T-helper 1 cell treated with Interleukin-12 subunit alpha and Interleukin-12 subunit beta and Interleukin-4 antibody, amounts not matched to agents 30 μg/mL and 1 μg/mL, for 36 hours (primary cell): ENCODE results near the gene PRMT3.
"Not testable (repeated sequence)": the region's sequence is repeated elsewhere in the genome, so short reads cannot be mapped to it uniquely, and the experiment has no call there.

Experiments
- H3K27ac Mint-ChIP-seq: one replicate; pipeline ENCODE4 v1.8.0; 2021; ENCODE audit warnings: mild to moderate bottlenecking, mixed read lengths
- H3K27me3 Mint-ChIP-seq: one replicate; pipeline ENCODE4 v1.8.0; 2021; ENCODE audit warnings: low read depth, mixed read lengths
- H3K36me3 Mint-ChIP-seq: one replicate; pipeline ENCODE4 v1.8.0; 2021; ENCODE audit warnings: low read depth, mixed read lengths
- H3K4me1 Mint-ChIP-seq: one replicate; pipeline ENCODE4 v1.8.0; 2021; ENCODE audit warnings: low read depth, mixed read lengths
- H3K4me3 Mint-ChIP-seq: one replicate; pipeline ENCODE4 v1.8.0; 2021; ENCODE audit warnings: mild to moderate bottlenecking, moderate library complexity, mixed read lengths
- H3K9me3 Mint-ChIP-seq: one replicate; pipeline ENCODE4 v1.8.0; 2021; ENCODE audit warnings: mixed read lengths

PRMT3 gene

DNA sequence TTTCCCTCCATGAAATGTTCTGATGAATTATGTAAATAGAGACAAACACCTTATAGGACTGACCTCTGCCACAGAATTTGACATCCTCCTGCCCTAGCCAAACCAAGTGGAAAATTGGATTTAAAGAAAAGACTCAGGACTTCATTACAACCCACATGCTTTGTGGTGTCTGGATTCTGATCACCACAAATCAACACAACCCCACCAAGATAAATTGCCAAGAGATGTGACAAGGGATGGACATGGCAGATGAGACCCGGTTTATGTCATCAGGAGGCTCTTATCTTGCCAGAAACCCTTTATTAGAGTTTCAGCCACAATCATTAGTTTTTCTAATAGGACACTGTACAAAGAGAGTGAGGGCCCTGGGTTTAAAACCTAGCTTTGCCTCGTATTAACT lies 154.0 kb downstream of the PRMT3 start:
- no peaks in the 10 kb centered on the region for H3K4me1 Mint-ChIP-seq
- H3K36me3 Mint-ChIP-seq = no peaks in the 10 kb centered on the region
- H3K9me3 Mint-ChIP-seq = no peaks in the 10 kb centered on the region
- no peak overlapping the region for H3K4me3 Mint-ChIP-seq
- H3K27ac Mint-ChIP-seq = no peak overlapping the region
- no peaks in the 10 kb centered on the region for H3K27me3 Mint-ChIP-seq

DNA sequence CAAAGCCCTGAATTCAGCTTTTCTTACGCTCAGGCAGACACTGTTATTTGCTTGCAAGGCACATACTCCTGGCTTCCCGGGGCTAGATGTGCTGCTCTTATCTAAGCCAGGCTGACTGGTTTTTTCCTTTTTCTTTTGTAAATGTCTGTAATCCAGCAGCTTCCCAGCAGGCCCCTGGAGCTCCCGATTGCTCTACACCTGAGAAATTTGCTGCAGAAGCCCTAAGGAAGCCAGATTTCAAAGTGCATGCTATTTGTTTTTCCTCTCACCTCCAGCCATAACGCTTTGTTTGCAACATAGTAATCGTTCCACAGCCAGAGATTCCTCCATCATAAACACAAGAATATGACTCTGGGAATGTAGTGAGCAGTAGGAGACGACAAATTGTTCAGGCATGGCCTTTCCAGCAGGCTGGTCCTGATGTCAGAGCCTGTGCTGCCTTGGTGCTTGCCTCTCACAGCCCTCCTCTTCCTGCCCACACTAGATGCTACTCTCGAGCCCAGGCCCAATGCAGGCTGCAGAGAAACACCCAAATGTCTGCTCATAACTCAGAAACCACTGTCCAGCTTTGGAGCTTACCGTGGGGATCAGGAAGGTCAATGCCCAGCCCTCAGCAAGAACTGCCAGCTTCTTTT lies 157.2 kb downstream of the PRMT3 start:
- no peaks in the 10 kb centered on the region for H3K9me3 Mint-ChIP-seq
- no peaks in the 10 kb centered on the region for H3K4me1 Mint-ChIP-seq
- H3K36me3 Mint-ChIP-seq = no peaks in the 10 kb centered on the region
- no peak overlapping the region for H3K4me3 Mint-ChIP-seq
- no peaks in the 10 kb centered on the region for H3K27me3 Mint-ChIP-seq
- H3K27ac Mint-ChIP-seq = no peak overlapping the region

DNA sequence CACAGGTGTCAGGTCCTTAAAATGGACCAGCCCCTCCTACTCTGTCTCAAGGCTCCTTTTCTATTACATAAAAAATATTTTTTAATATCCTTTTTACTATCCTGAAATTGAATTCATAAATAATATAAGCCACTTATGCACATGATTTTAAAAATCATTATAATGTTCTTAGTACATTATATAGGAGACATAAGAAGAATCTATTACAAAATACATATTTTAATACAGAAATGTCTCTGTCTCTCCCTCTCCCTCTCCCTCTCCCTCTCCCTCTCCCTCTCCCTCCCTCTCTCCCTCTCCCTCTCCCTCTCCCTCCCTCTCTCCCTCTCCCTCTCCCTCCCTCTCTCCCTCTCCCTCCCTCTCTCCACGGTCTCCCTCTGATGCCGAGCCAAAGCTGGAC lies 159.9 kb downstream of the PRMT3 start:
- H3K27me3 Mint-ChIP-seq = no peaks in the 10 kb centered on the region
- H3K4me3 Mint-ChIP-seq = no peak overlapping the region
- no peak overlapping the region for H3K27ac Mint-ChIP-seq
- no peaks in the 10 kb centered on the region for H3K4me1 Mint-ChIP-seq
- H3K9me3 Mint-ChIP-seq = no peaks in the 10 kb centered on the region
- H3K36me3 Mint-ChIP-seq = no peaks in the 10 kb centered on the region

DNA sequence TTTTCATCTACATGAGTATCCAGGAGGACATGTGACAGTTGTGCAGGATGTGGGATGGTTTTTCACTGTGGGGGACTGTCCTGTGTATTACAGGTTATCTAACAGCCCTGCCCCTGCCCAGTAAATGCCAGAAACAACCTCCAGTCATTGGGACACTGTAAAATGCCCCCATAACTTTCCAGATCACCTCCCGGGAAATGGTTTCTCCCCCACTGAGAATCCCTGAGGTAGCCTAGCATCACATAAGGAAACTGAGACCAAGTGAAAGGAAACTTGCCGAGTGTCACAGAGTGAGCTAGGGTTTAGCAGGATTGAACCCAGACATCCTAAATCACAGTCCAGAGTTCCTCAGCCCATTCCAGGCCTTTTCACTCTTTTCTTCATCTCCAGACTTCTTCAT lies 163.6 kb downstream of the PRMT3 start:
- H3K4me3 Mint-ChIP-seq = no peak overlapping the region
- H3K27ac Mint-ChIP-seq = no peak overlapping the region
- no peaks in the 10 kb centered on the region for H3K27me3 Mint-ChIP-seq
- no peaks in the 10 kb centered on the region for H3K36me3 Mint-ChIP-seq
- peaks cover under 1% of the 10 kb centered on the region for H3K9me3 Mint-ChIP-seq
- no peaks in the 10 kb centered on the region for H3K4me1 Mint-ChIP-seq

DNA sequence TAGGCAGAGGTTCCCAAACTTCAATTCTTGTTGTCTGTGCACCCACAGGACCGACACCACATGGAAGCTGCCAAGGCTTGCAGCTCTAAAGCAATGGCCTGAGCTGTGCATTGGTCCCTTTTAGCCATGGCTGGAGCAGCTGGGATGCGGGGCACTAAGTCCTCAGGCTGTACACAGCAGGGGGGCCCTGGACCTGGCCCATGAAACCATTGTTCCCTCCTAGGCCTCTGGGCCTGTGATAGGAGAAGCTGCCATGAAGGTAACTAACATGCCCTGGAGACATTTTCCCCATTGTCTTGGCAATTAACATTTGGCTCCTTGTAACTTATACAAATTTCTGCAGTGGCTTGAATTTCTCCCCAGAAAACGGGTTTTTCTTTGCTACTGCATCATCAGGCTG lies 168.3 kb downstream of the PRMT3 start:
- Mint-ChIP-seq H3K4me3 (no peak overlapping the region), H3K27me3 (no peaks in the 10 kb centered on the region), H3K36me3 (no peaks in the 10 kb centered on the region), H3K9me3 (peaks cover 6% of the 10 kb centered on the region), H3K4me1 (no peaks in the 10 kb centered on the region), H3K27ac (no peak overlapping the region)

DNA sequence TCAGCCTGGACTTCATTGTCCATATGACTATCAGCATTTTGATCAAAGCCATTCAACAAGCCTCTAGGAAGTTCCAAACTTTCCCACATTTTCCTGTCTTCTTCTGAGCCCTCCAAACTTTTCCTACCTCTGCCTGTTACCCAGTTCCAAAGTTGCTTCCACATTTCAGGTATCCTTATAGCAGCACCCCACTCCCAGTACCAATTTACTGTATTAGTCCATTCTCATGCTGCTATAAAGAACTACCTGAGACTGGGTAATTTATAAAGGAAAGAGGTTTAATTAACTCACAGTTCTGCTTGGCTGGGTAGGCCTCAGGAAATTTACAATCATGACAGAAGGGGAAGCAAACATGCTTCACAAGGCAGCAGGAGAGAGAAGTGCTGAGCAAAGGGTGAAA lies 168.9 kb downstream of the PRMT3 start:
- H3K36me3 Mint-ChIP-seq, H3K27ac Mint-ChIP-seq, H3K4me1 Mint-ChIP-seq, H3K9me3 Mint-ChIP-seq, H3K27me3 Mint-ChIP-seq, H3K4me3 Mint-ChIP-seq: not testable (repeated sequence)

DNA sequence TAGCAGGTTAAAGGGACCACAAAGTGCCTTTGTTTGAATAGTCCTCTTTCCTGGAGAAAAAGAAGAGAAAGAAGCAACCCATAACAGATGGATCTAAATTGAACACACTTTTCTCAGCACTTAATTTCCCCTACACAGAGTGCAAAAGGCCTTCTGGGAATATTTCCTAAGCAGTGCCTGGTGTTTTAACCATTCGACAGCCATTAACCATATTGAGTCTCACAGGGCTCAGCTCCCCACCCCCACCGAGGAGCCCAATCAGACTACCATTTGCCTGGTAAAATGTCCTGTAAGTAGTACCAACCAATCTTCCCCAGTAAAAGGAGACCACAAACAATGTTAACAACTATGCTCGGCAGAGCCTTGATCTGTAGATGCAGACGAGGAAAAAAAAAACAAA lies 171.2 kb downstream of the PRMT3 start:
- Mint-ChIP-seq H3K27me3 (no peaks in the 10 kb centered on the region), H3K4me1 (no peaks in the 10 kb centered on the region), H3K4me3 (no peak overlapping the region), H3K9me3 (peaks cover 6% of the 10 kb centered on the region), H3K27ac (no peak overlapping the region), H3K36me3 (no peaks in the 10 kb centered on the region)
